ENCODE data around the gene CELF6.

CELF6 gene

GRCh38 chr15:72272213-72272996, 47.6 kb downstream of the CELF6 start, which contains the start of gene PARP6:
PARP6 (minus strand) TSS chr15:72272554; CDS start chr15:72267477, 5,077 bp downstream.
- peak; percentile 93 to 98 (median 98) for DNase-seq (ENCODE audit: low read depth in 3 of 3, low spot score in 1 of 3)

DNA sequence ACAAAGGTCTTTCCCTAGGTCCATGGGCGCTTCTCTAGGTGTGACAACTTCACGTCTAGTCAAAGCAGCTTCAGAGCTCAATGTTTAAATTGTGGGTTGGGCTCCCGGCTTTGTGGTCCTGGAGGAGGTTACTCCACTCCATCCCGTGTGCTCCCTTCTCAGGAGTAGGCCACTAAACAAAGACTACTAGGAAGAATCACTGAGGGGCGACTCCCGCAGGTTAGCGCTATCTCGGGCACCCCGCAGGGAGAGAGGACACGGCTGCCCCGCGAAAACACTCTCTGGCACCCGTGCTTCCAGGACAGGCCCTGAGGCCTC, 48.1 kb downstream of the CELF6 start:
- DNase-seq (ENCODE audit: low read depth in 3 of 3, low spot score in 1 of 3), result peak in 1 of 3 donors; percentile 22

GRCh38 chr15:72271221-72271620, 48.7 kb downstream of the CELF6 start:
- no peak for DNase-seq (ENCODE audit: low read depth in 3 of 3, low spot score in 1 of 3)

DNA sequence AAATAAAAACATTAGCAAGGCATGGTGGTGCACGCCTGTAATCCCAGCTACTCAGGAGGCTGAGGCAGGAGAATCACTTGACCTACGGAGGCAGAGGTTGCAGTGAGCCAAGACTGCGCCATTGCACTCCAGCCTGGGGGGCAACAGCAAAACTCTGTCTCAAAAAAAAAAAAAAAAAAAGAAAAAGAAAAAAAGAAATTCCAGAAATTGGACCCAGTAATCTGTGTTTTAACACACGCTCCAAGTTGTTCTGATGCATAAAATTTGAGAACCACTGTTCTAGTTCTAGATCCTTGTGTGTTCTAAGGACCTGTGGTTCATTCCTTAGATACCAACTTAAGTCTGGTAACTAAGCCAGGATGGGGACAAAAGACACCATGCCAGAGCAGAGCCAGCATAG, 50.2 kb downstream of the CELF6 start:
- no peak for DNase-seq (ENCODE audit: low read depth in 3 of 3, low spot score in 1 of 3)

DNA sequence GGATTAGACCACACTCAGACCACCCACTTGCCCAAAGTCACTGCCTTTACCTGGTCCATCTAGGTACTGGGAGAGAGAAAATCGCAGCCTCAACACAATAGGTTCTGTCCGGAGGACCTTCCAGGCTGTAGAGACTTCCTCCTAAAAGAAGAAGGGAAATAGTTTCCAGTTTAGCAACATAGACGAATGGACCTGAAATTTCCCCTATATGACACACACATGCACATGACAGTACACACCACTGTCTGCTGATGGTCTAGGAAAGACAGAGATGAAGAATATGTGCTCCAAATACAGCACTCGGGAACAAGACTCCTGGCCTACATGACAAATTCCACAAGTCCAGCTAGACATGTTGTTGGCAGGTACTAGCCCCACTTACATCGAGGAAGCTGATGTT, 54.9 kb downstream of the CELF6 start:
- DNase-seq (ENCODE audit: low read depth in 3 of 3, low spot score in 1 of 3), result no peak

DNA sequence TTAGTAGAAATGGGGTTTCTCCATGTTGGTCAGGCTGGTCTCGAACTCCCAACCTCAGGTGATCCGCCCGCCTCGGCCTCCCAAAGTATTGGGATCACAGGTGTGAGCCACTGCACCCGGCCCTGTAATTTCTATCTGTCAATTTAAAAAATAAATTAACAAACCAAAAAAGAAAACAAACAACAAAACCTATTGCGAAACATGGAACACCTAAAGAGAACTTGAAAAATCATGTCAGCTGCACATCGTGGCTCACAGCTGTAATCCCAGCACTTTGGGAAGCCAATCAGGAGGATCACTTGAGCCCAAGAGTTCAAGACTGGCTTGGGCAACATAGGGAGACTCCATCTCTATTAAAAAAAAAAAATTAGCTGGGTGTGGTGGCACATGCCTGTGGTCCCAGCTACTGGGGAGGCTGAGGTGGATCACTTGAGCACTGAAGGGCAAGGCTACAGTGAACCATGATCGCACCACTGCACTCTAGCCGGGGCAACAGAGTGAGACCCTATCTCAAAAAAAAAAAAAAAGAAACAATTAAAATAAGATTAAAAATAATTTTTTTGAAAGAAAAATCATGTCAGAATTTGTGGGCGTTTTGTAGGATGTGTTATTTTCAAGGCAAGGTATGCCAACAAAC, 67.2 kb downstream of the CELF6 start:
- no peak for DNase-seq (ENCODE audit: low read depth in 3 of 3, low spot score in 1 of 3)

DNA sequence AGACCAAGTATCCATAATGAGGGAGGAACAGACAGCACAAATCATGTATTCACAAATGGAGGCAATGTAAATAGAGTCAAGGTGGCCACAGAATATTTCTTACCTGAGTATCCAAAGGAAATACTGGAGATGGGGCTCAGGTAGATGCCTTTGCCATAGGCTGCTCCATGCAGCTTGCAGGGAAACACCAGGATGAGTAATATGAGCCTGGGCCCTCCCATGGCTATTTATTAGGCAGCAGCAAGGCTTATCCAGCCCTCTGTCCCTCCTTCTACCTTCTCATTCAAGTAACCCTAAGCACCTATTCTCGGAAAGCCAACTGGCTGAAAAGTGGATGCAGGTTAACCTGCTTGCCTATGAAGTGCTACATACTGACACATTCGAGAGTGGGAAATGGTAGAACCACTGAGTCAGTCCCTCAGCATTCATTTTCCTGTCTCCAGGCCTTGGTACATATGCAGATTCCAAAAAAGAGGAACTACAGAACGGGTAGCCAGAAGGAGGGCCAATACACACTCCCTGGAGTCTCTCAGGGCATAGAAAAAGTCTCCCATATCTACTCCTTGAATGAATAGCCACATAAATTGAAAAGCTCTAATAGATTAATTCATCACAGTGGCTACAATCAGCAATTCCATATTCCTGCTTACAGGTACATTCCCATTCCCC, 70.7 kb downstream of the CELF6 start:
- no peak for DNase-seq (ENCODE audit: low read depth in 3 of 3, low spot score in 1 of 3)

- no peak for DNase-seq (ENCODE audit: low read depth in 3 of 3, low spot score in 1 of 3)
These were observed 71.4 kb downstream of the CELF6 start for GRCh38 chr15:72248514-72248913.

GRCh38 chr15:72242775-72243370, 77.1 kb downstream of the CELF6 start:
- DNase-seq (ENCODE audit: low read depth in 3 of 3, low spot score in 1 of 3), result no peak

GRCh38 chr15:72239652-72240051, 80.3 kb downstream of the CELF6 start:
- no peak for DNase-seq (ENCODE audit: low read depth in 3 of 3, low spot score in 1 of 3)

DNA sequence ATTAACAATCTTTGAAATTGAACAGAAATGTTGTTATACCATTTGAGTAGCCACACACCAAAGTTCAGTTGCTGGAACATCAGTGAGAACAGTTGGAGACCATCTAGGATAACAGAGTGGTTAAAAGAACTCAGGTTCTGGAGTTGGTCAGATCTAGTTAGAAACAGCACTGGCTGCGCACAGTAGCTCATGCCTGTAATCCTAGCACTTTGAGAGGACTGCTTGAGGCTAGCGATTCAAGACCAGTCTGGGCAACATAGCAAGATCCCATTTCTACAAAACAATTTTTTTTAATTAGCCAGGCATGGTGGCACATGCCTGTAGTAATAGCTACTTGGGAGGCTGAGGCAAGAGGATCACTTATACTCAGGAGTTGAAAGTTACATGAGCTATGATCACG, 81.4 kb downstream of the CELF6 start:
- no peak for DNase-seq (ENCODE audit: low read depth in 3 of 3, low spot score in 1 of 3)

DNA sequence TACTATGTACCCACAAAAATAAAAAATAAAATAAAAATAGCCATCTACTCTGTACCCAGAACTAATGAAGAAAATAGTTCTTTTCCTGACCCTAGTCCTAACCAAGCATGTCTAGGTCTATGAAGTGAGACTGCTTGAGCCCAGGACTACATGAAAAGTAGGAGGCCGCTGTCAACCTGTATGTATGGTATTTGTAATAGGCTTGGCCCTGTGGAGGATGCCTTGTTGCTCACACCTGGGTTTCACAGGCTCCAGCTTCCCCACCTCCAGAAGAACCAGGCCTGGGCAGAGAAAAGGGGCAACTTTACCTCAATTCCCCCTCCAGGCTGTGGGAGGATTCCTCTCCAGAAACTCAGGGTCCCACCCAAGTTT, 82.1 kb downstream of the CELF6 start:
- DNase-seq (ENCODE audit: low read depth in 3 of 3, low spot score in 1 of 3), result no peak

GRCh38 chr15:72237029-72237852, 82.7 kb downstream of the CELF6 start:
- peak in 2 of 3 donors; percentile 19 to 27 for DNase-seq (ENCODE audit: low read depth in 3 of 3, low spot score in 1 of 3)

GRCh38 chr15:72236381-72237003, 83.5 kb downstream of the CELF6 start:
- DNase-seq (ENCODE audit: low read depth in 3 of 3, low spot score in 1 of 3), result no peak

GRCh38 chr15:72235298-72235697, 84.7 kb downstream of the CELF6 start:
- DNase-seq (ENCODE audit: low read depth in 3 of 3, low spot score in 1 of 3), result no peak

Data from stimulated activated CD4-positive, alpha-beta T cell treated with anti-CD3 and anti-CD28 coated beads, TNF-alpha, amount 100 ng/mL, for 1 hour (primary cell).